ENCODE data around the gene KIF6. TPM values are rescaled to one million over a fixed set of nuclear protein-coding genes. Genes with fewer than 3 reads are reported as not detected.

Gene KIF6
- total RNA-seq, 2 donors from 2014 or later, result 0.09 to 0.97 TPM

DNA sequence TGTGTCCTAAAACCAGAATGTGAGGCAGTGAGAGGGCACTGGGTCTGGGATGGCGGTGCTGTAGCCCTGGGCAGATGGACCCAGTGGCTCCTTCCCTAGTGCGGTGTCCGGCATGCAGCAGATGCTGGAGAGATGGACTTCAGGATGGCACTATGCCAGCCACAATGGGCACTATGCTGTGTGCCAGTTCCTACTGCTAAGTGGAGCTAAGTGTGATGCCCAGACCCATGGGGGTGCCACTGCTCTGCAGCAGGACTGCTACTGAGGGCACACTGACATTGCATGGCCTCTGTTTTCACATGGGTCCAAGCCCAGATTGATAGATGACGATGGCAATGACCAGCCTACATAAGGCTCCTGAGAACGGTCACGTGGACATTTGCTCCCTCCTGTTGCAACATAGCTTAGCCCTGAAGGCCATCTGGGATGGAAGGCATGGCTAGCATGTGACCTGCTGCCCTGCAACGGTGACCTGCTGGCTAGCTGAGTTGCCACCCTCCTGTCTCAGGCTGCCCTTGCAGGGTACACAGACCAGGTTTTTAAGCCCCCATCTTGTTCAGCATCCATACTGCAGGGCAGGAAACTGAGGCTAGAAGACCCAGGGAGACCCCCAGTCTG lies 371.4 kb downstream of the KIF6 start:
- 93% methylated on average over 7 of the region's 7 CpGs for WGBS
- Histone ChIP-seq H3K9me3 (no peaks in the 10 kb centered on the region), H3K4me3 (no peak overlapping the region), H3K27me3 (replicated peaks; ENCODE audit: insufficient read depth) (no peaks in the 10 kb centered on the region), H3K27ac (no peak overlapping the region), H3K4me1 (replicated peaks) (no peaks in the 10 kb centered on the region), H3K36me3 (no peaks in the 10 kb centered on the region)
- no peak for DNase-seq (ENCODE audit: low spot score)
- TF ChIP-seq, protein P1, sequence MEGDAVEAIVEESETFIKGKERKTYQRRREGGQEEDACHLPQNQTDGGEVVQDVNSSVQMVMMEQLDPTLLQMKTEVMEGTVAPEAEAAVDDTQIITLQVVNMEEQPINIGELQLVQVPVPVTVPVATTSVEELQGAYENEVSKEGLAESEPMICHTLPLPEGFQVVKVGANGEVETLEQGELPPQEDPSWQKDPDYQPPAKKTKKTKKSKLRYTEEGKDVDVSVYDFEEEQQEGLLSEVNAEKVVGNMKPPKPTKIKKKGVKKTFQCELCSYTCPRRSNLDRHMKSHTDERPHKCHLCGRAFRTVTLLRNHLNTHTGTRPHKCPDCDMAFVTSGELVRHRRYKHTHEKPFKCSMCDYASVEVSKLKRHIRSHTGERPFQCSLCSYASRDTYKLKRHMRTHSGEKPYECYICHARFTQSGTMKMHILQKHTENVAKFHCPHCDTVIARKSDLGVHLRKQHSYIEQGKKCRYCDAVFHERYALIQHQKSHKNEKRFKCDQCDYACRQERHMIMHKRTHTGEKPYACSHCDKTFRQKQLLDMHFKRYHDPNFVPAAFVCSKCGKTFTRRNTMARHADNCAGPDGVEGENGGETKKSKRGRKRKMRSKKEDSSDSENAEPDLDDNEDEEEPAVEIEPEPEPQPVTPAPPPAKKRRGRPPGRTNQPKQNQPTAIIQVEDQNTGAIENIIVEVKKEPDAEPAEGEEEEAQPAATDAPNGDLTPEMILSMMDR (IDR thresholded peaks at IDR 0.05), result no peak
- TF ChIP-seq POLR2A (IDR thresholded peaks at IDR 0.05), result no peak
- no peak for TF ChIP-seq POLR2AphosphoS5 (IDR thresholded peaks at IDR 0.05)
- intact Hi-C loops (cut with DNase I), result no loop called here

DNA sequence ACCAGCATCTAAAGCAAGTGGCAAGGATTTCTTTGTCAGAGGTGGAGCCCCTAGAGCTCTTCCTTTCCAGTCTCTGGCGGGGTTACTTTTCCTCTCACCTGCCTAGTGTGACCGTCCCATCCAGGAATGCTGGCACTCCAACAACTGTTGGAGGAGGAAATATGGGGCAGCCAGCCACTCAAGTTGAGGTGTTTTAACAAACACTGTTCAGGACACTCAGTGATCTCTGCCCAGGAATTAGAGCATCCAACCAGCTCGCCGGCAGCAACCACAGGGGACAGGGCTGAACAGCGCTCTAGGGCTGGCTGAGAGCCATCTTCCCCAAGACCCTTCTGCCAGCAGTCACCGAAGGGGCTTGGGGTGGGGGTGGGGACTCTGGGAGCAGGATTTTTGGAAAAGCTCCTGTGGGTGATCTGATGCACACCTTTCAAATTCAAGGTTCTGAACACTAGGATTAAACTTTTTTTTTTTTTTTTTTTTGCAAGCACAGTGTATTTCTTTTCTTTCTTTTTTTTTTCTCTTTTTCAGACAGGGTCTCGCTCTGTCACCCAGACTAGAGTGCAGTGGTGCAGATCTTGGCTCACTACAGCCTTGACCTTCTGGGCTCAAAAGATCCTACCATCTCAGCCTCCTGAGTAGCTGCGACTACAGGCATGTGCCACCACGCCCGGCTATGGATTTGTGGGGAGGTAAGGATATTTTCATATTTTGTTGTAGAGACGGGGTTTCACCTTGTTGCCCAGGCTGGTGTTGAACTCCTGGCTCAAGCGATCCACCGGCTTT lies 374.3 kb downstream of the KIF6 start:
- Histone ChIP-seq H3K9me3 (no peaks in the 10 kb centered on the region), H3K4me3 (no peak overlapping the region), H3K4me1 (replicated peaks) (no peaks in the 10 kb centered on the region), H3K27ac (no peak overlapping the region), H3K27me3 (replicated peaks; ENCODE audit: insufficient read depth) (no peaks in the 10 kb centered on the region), H3K36me3 (no peaks in the 10 kb centered on the region)
- WGBS, result 88% methylated on average over 13 of the region's 13 CpGs
- intact Hi-C loops (cut with DNase I), result no loop called here
- no peak for DNase-seq (ENCODE audit: low spot score)
- TF ChIP-seq POLR2A (IDR thresholded peaks at IDR 0.05) (no peak), POLR2AphosphoS5 (IDR thresholded peaks at IDR 0.05) (no peak)
- TF ChIP-seq, protein P1 (IDR thresholded peaks at IDR 0.05), result no peak

- H3K4me3 ChIP-seq, result no peak overlapping the region
These were observed 376.5 kb downstream of the KIF6 start for GRCh38 chr6:39348740-39349139.

DNA sequence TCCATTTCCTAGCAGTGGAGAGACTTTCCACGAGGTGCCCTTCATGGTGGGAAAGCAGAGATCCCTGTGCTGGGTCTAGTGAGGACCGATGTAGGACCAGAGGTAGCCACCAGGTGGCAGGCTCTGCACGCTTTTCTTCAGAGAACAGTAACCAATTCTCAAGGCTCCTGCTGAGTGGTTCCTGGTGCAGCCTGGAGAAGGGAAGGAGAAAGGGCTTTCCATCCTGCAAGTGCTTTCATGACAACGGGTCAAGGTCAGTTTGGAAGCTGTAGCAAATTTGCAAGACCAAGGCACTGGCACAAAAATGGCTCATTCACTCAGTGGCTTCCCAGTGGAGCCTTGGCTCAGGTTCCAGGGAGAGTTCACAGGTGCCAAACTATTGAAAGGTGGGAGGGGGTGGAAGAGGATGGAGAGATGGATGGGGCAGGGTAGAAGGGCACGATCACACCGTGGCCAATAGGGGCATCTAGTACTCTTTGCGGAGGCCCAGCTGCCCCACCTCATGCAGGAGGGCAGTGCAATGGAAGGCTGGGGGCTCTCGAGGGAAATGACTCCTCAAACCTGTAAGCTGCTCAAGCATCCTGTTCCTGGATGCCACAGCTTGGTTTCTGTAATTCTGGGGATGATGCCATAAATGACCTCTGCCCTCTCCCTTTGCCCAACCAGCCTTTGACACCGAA lies 377.2 kb downstream of the KIF6 start:
- intact Hi-C loops (cut with DNase I), result no loop called here
- no peak overlapping the region for H3K4me3 ChIP-seq
- no peaks in the 10 kb centered on the region for H3K9me3 ChIP-seq
- no peak for TF ChIP-seq POLR2A (IDR thresholded peaks at IDR 0.05)
- TF ChIP-seq, protein P1 (IDR thresholded peaks at IDR 0.05), result peak; percentile 75 to 80 (median 78)
- TF ChIP-seq POLR2AphosphoS5 (IDR thresholded peaks at IDR 0.05), result no peak
- 47% methylated on average over 9 of the region's 9 CpGs for WGBS
- no peak overlapping the region for H3K27ac ChIP-seq
- H3K36me3 ChIP-seq, result no peaks in the 10 kb centered on the region
- H3K27me3 ChIP-seq (replicated peaks; ENCODE audit: insufficient read depth), result no peaks in the 10 kb centered on the region
- peak; percentile 44 for DNase-seq (ENCODE audit: low spot score)
- no peaks in the 10 kb centered on the region for H3K4me1 ChIP-seq (replicated peaks)

More at GRCh38 chr6:39348740-39349139, 376.5 kb downstream of the KIF6 start:
- WGBS, result 94% methylated on average over 15 of the region's 15 CpGs
- DNase-seq (ENCODE audit: low spot score), result no peak
- TF ChIP-seq, protein P1 (IDR thresholded peaks at IDR 0.05), result no peak
- TF ChIP-seq POLR2AphosphoS5 (IDR thresholded peaks at IDR 0.05) (no peak), POLR2A (IDR thresholded peaks at IDR 0.05) (no peak)
- Histone ChIP-seq H3K4me1 (replicated peaks) (no peaks in the 10 kb centered on the region), H3K27me3 (replicated peaks; ENCODE audit: insufficient read depth) (no peaks in the 10 kb centered on the region), H3K9me3 (no peaks in the 10 kb centered on the region), H3K27ac (no peak overlapping the region), H3K36me3 (no peaks in the 10 kb centered on the region)
- intact Hi-C loops (cut with DNase I), result no loop called here
